Measurements from ENCODE around the gene SF3B6.
A peak's percentile ranks its signal among the peaks of the same experiment; 100 is the strongest.
"Not testable (repeated sequence)": the region's sequence is repeated elsewhere in the genome, so short reads cannot be mapped to it uniquely, and the experiment has no call there.

Gene SF3B6

DNA sequence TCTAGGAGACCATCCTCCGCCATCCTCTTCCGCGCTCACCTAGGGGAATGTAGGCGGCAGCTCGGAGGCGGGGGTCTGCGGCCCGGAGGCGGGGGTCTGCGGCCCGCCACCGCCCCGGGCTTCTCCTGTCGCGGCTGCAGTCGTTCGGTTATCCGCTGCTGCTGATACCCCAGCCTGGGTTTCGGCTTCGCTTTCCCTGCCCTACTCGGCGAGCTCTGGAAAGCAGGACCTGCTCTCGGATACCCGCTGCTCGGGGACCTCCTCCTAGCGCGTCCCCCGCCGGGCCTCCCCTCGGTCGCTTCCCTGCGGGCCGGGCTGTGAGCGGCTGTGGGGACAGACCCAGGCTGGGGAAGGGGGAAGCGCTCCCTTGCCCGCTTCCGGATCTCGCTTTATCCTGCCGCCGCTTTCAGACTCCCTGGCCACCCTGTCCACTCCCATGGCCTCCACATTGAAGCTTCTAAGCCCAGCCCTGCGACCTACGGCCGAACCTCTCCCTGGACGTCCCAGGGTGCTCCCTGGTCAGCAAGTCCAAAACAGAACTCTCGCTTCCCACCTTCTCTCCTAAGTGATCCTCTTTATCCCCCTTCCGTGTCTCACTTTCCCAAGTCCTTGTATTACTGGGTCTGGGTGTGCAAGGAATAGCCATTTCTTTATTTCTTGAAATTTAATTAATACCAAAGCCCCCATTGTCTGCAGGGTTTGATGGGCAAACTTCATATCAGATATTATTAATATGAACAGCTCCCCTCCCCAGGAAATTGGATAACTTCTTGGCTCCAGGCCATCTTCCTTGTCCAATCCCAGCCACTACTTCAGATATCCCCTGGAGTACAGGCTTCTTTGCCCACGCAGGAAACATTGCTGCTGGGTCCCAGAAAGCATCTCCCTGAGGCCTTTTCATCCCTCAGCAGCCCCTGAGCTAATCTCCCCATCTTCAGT lies 25.8 kb downstream of the SF3B6 start:
- peak; percentile 9 for DNase-seq

DNA sequence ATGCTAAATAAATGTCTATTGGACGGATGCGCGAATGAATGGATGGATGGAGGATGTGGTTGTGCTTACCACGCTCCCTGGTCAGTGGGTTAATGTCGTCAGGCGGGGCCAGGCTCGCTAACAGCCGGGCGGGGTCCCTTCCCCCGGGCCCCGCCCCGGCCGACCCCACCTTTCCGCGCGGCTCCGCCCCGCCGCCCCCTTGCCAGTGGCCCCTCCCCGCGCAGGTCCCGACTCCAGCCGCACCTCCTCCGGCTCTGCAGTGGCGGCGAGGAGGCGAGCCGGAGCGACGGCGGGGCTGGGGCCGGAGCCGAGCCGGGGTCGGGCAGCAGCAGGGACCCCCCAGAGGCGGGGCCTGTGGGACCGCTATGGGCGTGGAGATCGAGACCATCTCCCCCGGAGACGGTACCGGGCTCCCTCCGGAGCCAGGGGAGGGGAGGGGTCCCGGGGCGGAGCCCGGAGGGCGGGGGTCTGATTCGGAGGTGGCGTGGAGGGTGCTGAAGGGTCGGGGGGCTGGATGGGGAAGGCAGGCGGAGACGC lies 26.6 kb downstream of the SF3B6 start, which contains the start of gene FKBP1B:
TSS of gene FKBP1B (plus strand) at position 257 of the 537 bp plus-strand sequence. CDS start at position 366, 109 bp downstream.
- peak; percentile 8 for DNase-seq

GRCh38 chr2:24048769-24049484 lies 27.2 kb downstream of the SF3B6 start:
- DNase-seq: no peak

GRCh38 chr2:24047703-24048033 lies 28.5 kb downstream of the SF3B6 start:
- no peak for DNase-seq

- DNase-seq: peak; percentile 87
These were observed 29.0 kb downstream of the SF3B6 start, which contains the start of gene WDCP for GRCh38 chr2:24046930-24047702. TSS of gene WDCP (minus strand) at chr2:24047391. CDS start at chr2:24039494, 7,897 bp downstream.

GRCh38 chr2:24046599-24046929 lies 29.6 kb downstream of the SF3B6 start:
- DNase-seq: no peak

- no peak for DNase-seq
These were observed 30.3 kb downstream of the SF3B6 start for GRCh38 chr2:24045511-24046508.

DNA sequence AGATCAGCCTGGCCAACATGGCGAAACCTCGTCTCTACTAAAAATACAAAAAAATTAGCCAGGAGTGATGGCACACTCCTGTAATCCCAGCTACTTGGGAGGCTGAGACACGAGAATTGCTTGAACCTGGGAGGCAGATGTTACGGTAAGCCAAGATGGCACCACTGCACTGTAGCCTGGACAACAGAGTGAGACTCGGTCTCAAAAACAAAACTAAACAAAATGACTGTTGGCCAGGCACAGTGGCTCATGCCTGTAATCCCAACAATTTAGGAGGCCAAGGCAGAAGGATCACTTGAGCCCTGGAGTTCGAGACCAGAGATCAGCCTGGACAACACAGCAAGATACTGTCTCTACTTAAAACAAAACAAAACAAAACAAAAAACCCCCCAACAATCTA lies 33.0 kb downstream of the SF3B6 start:
- not testable (repeated sequence) for DNase-seq

DNA sequence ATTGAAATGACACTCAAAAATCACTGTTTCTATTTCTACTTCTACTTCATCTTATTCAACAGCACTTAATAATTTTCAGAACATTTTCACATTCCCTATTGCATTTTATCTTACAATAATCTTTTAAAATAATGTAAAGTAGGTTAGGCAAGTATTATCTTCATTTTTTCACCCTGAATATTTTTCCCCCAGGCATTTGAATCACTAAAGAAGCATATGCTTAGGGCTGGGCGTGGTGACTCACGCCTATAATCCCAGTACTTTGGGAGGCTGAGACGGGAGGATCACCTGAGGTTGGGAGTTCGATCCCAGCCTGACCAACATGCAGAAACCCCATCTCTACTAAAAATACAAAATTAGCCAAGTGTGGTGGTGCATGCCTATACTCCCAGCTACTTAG lies 35.6 kb downstream of the SF3B6 start:
- DNase-seq: no peak

DNA sequence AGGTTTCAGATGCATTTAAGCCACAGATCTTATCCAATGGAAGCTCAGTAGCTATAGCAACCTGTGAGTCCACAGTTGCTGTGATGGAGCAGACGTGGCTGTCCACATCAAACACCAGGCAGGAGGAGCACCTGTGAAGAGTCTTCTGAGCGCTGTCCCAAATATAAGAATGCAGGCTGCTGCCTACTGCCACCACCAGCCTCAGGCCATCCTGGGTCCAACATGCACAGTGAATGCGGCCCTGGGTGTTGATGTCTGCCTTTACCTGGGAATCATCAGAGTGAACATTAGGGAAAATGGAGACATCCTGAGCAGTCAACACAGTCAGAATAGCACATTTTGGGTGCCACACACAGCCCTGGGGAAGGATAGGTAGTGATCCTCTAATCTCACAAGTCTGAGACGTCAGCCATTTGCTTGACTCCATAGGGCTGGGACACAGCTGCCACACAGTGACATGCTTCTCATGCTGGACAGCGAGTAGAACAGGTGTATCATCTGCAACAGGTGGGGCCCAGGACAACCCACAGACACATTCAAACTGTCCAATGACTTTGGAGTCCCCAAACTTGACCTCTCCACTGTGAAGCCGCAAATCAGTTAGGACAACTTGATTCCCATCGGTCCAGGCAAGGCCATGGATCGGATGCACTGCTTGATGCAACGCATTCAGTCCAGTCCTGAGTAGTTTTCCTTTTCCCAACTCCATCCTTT lies 37.2 kb downstream of the SF3B6 start:
- DNase-seq: no peak

DNA sequence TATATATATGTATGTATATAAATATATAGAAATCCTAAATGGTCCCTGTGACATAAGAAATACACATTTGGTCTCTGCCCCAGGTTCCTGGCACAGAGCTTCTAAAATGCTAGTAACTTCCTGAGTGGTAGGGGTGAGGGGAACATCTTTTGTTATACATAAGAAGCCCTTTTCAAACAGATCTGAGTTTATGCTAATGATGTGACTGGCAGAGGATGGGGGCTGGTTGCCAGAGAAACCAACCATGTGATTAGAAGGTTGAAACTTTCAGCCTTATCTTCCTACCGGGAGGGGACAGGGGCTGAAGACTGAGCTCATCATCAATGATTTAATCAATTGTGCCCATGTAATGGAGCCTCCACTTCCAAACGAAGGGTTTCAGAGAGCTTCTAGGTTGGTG lies 49.9 kb downstream of the SF3B6 start:
- DNase-seq: no peak

DNA sequence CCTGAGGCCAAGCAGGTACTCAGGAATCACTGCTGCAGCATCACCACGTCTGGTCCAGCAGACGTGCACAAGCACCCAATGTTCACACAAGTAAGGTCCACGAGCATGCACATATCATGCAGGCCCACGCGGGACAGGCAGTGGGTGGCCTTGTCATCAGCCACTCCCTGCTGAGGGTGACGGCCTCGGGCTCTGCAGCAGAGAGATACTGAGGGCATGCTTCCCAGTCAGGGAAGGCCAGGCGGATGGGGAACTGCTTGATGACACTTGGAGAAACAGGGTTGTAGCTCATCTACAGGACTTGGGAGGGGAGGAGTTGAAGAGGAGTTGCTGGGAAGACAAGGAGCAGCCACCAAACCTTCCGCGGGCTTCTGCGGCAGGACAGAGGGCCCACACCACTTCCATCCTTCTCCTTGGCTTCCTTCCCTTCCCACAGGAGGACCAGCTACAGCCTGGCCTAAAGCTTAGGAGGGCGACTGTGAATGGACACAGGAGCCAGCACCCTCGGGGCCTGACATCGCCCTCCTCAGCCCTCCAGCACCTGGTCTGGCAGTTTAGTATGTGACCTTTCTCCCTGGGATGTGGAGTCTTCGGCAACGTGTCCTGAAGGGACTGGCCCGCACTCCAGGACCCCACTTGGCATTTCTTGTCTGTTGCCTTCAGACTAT lies 51.0 kb downstream of the SF3B6 start:
- no peak for DNase-seq

- DNase-seq: no peak
These were observed 52.1 kb downstream of the SF3B6 start for GRCh38 chr2:24024018-24024417.

DNA sequence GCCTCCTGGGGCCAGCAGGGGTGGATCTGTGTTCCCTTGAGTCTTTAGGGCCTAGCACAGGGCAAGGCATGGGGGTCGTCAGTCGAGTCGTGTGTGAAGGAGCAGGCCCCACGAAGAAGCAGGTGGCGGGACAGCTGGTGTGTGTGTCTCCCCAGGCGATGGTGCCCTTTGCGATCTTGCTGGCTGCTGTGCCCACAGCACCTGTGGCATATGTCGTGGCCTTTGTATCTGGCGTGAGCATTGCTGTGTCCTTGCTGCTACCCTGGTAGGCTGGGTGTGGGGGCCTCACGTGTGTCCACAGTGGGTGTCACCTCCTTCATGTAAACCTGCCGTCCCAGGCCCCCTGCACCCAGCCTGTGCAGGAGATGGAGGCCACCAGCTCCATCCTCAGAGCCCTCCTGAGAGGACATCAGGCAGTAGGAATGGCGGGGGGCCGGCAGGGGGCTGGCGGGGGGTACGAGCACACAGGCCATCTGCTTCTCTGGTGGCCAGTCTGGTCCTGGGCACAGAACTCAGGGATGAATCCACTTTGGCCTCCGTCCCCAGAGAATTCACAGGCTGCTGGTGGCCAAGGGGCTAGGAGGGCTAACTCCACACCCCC lies 53.1 kb downstream of the SF3B6 start:
- DNase-seq: no peak

DNA sequence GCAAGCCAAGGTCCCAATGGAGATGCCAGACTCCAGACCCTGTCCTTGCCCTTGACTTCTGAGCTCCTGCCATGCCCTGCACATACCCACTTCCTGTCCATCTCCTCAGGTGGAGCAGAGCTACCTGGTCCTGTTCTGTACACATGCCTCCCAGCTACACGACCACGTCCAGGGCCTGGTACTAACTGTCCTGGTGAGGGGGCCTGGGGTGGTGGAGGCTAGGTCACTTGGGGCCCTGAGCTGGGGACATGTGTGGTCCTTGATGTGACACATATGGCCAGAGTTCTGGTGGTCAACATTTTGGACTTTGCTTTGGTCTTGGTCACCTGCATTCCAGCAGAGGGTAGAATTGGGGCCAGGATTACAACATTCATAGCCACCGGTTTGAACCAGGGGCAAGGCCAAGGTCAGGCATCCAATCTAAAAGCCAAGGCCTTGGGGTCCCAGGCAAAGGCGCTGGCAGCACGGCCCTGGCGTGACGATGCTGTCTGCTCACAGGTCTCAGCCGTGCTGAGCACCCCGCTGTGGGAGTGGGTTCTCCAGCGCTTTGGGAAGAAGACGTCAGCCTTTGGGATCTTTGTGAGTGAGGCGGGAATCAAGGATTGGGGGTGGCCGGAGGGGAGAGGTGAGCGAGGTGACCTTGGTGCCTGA lies 53.7 kb downstream of the SF3B6 start:
- no peak for DNase-seq

GRCh38 chr2:24021122-24021998 lies 54.8 kb downstream of the SF3B6 start:
- no peak for DNase-seq

DNA sequence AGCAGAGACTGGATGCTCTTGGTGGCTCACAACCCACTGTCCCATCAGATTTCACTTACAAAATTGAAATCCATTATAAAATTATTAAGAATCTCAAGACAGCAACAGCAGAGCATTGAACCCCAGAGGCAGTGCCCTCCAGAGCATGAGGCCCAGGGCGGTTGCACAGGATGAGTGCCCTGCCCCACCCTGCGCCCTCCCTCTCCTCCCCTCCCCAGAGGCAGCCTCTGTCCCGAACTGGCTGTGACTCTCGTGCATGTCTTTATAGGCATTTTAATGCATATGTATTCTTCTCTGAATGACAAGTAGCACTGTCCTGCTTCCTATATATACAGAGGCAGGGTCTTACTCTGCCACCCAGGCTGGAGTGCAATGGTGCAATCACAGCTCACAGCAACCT lies 55.9 kb downstream of the SF3B6 start:
- no peak for DNase-seq

DNA sequence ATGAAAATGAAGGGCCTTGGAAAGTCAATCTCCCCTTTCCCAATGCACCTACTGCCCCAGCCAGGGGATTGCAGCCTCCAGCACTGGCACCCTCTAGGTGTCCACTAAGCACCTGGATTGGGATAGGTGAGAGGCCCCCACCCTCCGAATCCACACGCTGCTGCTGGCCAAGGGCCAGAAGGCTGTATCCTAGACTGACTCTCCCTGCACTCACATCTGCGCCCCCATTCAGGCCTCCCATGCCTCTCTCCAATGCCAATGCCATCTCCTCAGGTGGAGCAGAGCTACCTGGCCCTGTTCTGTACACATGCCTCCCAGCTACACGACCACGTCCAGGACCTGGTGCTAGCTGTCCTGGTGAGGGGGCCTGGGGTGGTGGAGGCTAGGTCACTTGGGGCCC lies 56.4 kb downstream of the SF3B6 start:
- DNase-seq: no peak

Measured in activated CD4-positive, alpha-beta T cell treated with anti-CD3 and anti-CD28 coated beads for 1 hour (primary cell).